Islet precursor cell (in vitro differentiated cells): ENCODE data around the gene LURAP1L.

Experiments used
- DNase-seq: peaks from one replicate; pipeline ENCODE4 v3.0.0-alpha.2; 2018

The LURAP1L gene, protein sequence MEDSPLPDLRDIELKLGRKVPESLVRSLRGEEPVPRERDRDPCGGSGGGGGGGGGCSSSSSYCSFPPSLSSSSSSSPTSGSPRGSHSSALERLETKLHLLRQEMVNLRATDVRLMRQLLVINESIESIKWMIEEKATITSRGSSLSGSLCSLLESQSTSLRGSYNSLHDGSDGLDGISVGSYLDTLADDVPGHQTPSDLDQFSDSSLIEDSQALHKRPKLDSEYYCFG

GRCh38 chr9:12774861-12775678, at the start of gene LURAP1L:
LURAP1L (plus strand) TSS chr9:12775020; CDS start chr9:12775716, 696 bp downstream.
- DNase-seq = peak; percentile 72

DNA sequence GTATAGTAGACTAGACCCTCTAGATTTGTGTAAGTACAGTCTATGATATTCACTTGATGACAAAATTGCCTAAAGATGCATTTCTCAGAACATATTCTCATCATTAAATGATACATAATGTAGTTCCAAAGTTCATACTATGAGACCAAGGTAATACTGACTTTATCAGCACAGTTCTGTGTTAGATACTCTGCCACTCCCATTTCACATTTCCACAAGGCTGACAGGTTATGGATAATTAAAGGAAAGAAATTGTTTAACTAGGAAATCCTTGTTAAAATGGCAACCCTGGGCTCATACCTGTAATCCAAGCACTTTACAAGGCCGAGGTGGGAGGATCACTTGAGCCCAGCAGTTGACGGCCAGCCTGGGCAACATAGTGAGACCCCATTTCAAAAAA, 48.0 kb upstream of the LURAP1L start:
- no peak for DNase-seq

DNA sequence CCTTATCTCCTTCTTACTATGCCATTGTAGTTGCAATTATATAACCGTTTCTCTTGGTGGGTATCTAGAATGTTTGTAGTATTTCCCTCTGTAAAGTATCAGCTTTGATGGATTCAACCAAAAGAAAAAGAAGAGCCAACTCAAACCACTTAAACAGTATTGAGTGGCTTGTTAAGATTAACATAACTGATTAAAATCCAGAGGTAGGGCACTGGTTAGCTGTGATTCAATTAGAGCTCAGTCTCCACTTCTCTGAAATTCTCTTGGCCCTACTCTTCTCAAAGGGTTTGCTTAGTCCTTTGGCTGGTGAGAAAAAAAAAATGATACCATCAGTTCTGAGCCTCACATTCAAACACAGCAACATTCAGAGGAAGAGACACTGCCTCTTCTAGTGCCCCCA, 44.6 kb upstream of the LURAP1L start:
- DNase-seq = no peak

DNA sequence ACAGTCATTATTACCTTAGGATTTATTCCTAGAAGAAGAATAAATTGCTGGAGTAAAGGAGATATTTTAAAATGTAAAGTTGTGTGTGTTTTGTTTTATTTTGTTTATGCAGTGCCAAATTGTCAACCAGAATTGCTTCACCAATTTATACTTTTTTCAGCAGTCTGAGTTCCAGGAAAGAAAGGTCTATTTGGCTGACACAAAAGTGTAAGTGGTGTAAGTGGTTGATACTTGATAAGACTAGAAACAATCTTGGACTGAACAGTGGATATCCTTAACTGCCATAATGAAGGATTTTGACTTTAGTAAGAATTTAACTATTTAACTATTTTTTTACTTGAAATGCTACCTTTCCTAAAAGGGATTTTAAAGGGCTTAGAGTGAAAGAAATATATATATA, 43.9 kb upstream of the LURAP1L start:
- DNase-seq = no peak

GRCh38 chr9:12732971-12733370, 41.8 kb upstream of the LURAP1L start:
- no peak for DNase-seq

DNA sequence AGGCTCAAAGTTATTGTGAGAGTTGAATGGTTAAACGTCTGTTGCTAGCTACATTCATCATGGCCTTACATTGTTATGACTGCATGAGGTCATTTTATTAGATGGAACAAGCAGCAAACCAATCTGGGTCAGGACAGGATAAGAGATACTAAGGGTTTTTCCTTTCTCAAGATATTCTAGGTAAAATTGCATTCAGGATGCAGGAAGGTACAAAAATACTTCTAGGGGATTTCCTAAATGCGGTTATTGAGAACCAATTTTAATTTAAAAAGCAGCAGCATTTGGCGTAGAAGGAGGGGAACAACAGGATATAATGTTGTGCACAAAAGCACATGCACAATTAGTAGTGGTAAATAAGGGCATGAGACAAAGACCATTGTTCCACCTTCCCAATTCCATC, 39.2 kb upstream of the LURAP1L start:
- DNase-seq = no peak

- no peak for DNase-seq
These were observed 36.9 kb upstream of the LURAP1L start for GRCh38 chr9:12737871-12738270.

GRCh38 chr9:12739014-12739652, 35.7 kb upstream of the LURAP1L start:
- DNase-seq = peak; percentile 49

DNA sequence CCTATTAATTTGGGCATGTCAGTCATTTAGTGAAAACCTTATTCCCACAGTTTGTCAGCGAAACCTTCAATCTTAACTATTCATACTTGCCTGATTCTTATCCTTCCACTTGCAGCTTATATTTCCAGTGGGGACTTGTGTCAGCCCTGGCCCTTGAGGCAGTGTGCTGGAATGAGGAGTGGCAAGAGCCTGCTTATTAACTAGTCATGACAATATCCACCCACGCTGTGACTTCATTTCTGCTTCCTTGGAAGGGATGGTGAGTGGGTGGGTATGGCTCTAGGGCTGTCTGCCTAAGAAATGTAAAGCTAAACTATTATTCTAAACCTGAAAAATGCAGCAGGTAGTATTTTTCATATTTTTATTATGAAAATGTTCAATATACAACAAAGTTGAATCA, 34.0 kb upstream of the LURAP1L start:
- DNase-seq = peak; percentile 49

GRCh38 chr9:12748016-12748415, 26.8 kb upstream of the LURAP1L start:
- no peak for DNase-seq

GRCh38 chr9:12748954-12749353, 25.9 kb upstream of the LURAP1L start:
- no peak for DNase-seq

- DNase-seq = peak; percentile 54
These were observed 20.9 kb upstream of the LURAP1L start for GRCh38 chr9:12753931-12754330.

- no peak for DNase-seq
These were observed 15.1 kb upstream of the LURAP1L start for GRCh38 chr9:12759761-12760160.

DNA sequence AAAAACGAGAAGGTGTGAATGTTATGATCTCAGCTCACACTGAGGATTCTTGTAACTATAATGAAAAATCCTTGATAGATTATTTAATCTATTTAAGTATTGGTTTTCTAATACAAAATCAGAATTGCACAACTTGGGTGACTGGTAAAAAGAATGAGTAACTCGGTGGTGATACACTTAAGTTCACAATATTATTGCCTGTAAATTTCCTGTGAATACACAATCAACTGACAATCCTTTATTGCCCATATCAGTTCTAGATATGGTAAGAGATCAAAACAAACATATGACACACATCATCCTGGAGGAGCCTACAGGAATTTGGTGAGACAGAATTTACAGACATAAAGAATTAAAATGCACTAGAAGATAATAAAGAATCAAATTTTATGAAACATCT, 14.1 kb upstream of the LURAP1L start:
- no peak for DNase-seq

GRCh38 chr9:12764150-12764549, 10.7 kb upstream of the LURAP1L start:
- no peak for DNase-seq

DNA sequence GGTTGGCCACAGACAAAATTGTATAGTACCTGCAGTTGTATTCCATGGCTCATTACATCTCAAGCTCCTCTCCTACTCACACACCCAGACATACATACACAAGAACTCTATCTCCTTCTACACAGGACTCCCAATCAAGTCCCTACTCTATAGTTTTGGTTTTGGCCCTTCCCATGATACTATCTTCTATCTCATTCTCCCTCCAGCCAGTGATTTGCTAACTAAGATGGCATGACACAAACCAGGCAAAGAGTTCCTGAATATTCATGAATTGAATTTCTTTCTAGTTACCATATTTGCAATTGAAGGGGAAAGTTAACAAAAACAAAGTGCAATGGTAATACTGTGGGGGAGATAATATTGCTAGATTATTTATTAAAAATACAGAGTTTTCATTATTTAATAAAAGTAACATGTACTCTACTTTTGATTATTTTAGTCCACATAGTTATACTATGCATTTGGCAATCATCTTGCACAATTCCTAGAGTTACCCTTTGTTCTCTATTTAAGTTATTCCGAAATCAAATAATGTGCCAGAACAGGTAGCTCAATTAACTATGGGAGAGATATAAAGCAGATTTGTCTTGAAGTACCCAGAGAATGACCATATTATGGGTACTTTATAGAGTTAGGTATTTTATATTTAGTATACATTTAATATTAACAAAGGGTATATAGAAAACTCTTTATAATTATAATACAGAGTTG, 9.6 kb upstream of the LURAP1L start:
- DNase-seq = no peak

- DNase-seq = no peak
These were observed 8.5 kb upstream of the LURAP1L start for GRCh38 chr9:12766357-12766756.

- no peak for DNase-seq
These were observed 4.6 kb upstream of the LURAP1L start for GRCh38 chr9:12770261-12770660.

DNA sequence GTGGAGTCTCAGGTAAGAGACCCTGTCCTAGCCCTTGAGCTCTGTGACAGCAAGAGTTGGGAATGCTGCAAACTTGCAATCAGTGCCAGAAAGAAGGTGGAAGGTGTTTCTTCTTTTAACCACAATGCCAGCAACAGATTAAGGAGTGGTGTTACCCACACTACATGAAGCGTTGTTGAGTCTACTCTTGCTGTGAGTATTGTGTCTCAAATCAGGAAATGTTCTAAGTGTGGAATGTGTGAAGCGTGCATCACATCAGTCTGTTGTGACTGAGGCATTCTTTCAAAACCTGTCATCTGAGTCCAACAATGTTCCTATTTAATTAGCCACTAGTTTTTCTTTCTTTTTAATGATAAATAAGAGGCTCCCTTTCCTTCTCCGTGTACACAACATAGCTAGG, 2.9 kb upstream of the LURAP1L start:
- DNase-seq = peak; percentile 52

DNA sequence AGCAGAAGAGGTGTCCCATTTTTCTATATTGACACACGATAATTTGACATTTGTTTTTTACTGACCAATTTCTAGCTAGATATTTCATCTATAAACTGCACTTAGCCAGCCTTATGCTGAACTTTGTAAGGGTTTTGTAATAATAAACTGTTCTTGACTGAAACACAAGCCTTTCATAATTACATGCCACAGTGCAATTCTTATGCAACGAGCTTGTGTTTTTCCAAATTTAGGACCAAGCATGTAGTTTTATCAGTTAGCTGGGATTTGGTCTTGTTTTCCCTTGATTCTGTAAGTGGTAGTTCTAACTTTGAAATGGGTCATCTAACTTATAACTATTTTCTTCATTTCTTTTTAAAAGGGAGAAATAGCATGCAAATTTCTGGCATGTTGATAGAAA, 1.3 kb upstream of the LURAP1L start:
- no peak for DNase-seq

DNA sequence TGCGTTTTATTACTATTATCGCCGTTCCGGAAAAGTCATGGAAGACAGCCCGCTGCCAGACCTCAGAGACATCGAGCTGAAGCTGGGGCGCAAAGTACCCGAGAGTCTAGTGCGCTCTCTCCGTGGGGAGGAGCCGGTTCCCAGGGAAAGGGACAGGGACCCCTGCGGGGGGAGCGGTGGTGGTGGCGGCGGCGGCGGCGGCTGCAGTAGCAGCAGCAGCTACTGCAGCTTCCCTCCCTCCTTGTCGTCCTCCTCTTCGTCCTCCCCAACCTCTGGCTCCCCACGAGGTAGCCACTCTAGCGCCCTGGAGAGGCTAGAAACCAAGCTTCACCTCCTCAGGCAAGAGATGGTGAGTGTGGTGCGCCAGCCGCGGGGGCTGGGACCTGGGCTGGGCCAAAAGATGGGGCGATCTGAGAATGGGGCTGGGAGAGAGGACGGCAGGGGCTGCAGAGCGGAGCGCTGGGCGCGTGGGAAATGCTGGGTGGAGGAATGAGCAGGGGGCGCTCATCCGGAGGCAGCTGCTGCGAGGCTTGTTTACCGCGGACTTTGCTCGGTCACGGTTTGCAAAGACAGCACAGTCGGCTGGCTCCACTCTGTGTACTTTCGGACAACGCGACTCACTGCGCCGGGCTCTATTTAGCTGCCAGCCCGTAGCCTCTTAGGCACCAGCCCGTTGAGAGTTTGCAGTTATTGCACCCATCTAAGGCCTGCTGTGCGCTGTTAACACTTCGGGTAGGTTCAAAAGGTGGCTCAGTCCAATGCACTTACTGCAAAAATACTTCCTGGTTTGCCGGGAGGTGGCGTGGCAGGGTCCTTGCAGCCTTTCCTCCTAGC, 1.1 kb downstream of the LURAP1L start:
- DNase-seq = peak; percentile 86

DNA sequence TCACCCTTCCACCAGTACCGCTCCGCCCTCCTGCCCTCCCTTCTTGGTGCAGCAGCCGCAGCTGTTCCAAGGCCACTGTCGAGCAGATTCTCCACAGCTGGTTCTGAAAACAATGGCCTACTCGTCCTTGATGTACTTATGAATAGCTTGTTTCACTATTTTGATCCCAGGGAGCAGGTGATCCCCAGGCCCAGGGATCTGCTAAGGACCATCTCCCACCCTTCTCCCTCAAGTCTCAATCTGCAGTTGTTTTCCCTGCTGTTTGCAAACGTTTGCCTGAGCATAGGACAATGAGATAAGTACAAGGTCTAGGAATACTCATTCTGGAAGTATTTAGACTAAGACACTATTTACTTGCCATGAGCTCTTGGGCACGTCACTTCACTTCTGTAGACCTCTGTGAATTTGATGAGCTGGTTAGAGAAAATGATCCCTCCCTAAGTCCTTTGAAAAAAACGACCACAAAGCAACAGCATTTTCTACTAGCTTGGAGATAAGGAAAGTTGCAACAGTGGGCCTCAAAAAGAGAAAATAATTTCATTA, 1.8 kb downstream of the LURAP1L start:
- DNase-seq = peak; percentile 95
